ENCODE results near the gene SRCIN1.
"Not testable (repeated sequence)": the region's sequence is repeated elsewhere in the genome, so short reads cannot be mapped to it uniquely, and the experiment has no call there.

SRCIN1 gene

DNA sequence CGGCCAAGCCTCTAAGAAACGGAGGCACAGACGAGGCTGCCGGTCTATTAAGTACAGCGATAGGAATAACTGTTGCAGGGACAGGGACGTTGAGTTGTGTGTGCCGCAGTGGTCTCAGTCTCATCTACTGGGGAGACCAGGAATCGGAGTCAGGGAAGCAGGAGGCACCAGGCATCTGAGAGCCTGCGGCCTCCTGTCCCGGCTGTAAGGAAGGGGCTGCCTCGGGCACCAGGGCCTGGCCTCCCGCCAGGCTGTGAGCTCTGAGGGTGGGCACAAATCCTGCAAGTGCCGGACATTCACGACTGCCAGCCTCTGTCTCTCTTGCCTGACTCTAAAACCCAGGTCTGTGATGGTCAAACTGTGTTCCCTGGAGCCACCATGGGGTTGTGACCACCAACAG is 101.5 kb downstream of the SRCIN1 start:
- no peak for DNase-seq

GRCh38 chr17:38503286-38503913 is 102.4 kb downstream of the SRCIN1 start:
- not testable (repeated sequence) for DNase-seq

- DNase-seq = not testable (repeated sequence)
Measured at GRCh38 chr17:38501718-38502117, 104.0 kb downstream of the SRCIN1 start.

DNA sequence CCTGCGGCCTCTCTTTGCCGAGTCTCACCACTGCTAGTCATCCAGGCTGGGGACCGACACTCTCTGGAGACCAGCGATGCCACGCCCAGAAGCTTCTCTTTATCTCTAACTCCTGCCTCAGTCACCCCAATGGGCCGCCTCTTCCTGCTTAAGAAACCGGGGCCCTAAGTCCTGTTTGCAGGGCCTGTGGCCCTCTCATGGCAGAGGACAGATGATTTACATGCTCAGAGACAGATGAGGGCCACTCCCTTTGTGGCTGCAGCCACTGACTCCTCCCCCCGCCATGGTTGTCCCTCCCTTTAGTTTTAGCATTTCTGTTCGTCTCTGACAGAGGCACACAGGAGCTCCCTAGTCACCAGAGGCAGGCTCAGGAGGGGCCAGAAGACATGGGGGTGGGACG is 106.5 kb downstream of the SRCIN1 start:
- not testable (repeated sequence) for DNase-seq

GRCh38 chr17:38498353-38498752 is 107.4 kb downstream of the SRCIN1 start:
- DNase-seq = no peak

DNA sequence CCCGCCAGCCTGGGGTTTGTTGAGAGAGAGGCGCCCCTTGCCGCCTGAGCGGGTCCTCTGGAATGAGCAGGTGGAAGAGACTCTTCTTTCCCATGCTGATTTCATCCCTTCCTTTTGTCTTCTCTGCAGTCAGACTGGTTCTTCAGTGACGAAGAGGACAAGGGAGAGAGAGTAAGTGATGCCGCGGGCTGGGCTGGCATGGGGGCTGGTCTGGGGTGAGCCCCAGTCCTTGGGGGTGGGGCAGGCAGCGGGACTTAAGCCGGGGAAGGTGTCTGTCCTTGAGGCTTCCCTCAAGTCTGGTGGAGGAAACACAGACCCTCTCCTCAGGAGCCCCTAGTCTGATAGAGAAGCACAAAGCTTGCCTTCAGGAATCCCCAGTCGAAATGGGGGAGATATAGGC is 108.1 kb downstream of the SRCIN1 start:
- not testable (repeated sequence) for DNase-seq

- DNase-seq = not testable (repeated sequence)
Measured at GRCh38 chr17:38494152-38494551, 111.6 kb downstream of the SRCIN1 start.

- DNase-seq = peak; percentile 97
Measured at GRCh38 chr17:38492067-38493040, 113.4 kb downstream of the SRCIN1 start.

- not testable (repeated sequence) for DNase-seq
Measured at GRCh38 chr17:38491346-38492066, 114.2 kb downstream of the SRCIN1 start.

GRCh38 chr17:38489774-38490173 is 116.0 kb downstream of the SRCIN1 start:
- not testable (repeated sequence) for DNase-seq

DNA sequence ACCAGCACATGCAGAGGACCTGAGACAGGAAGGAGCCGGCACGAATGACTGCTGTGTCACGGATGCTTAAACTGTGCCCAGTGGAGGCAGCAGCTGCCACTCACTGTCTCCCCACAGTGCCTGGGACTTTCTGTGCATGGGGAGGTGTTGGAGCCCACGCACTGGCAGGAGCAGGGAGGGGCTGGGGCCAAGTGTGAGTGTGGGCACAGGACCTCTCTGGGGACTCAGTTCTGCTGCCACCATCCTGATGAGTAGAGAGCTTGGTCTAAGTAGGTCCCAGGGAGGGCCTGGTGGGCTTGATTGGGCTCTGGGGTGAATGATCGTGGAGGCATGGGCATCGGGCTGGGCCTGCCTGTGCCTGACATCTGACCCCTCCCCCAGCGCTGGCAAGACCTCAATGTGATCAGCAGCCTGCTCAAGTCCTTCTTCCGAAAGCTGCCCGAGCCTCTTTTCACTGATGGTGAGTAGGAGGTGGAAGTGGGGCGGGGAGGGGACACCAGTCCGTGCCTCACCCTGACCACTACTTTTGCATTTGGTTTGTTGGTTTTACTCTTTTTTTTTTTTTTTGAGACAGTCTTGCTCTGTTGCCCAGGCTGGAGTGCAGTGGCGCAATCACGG is 120.0 kb downstream of the SRCIN1 start:
- peak; percentile 52 to 65 for DNase-seq

GRCh38 chr17:38485146-38485468 is 120.6 kb downstream of the SRCIN1 start:
- peak; percentile 3 to 9 for DNase-seq

GRCh38 chr17:38484242-38485145 is 121.3 kb downstream of the SRCIN1 start:
- DNase-seq = peak; percentile 71 to 81

DNA sequence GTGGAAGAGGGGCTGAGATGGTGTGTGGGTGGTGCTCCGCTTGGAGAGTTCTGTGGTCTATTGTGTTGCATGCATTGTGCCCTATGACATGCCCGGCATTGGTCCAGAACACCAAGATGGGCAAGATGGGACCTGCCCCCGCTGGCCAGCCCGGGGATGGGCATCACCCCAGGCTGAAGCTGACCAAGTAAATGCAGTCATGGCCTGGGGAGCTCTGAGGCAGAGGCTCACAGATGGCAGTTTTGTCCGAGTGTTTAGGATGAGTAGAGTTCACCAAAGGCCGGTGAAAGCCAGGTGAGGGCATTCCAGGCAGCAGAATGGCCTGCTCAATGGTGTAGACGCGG is 123.1 kb downstream of the SRCIN1 start:
- DNase-seq = not testable (repeated sequence)

- DNase-seq = not testable (repeated sequence)
Measured at GRCh38 chr17:38482039-38482699, 123.6 kb downstream of the SRCIN1 start.
